ENCODE results near the gene FAM120C.

The FAM120C gene

DNA sequence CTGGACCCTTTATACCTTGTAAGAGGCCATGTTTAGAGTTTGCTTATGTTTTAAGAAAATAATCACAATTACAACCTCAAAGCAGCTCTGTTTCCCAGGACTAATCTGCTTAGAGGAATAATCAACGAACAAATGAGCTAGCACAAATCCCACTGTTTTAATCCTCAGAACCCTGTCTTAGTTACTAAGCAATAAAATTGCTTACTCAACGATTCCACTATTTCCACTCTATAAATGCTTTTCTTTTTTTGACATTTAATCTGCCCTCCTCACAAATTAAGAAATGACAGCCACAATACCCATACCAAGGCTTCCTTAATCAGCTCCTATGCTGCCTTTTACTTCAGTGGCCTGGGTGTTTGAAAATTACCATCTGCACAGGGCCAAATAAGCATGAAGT lies 48.8 kb downstream of the FAM120C start:
- DNase-seq, result no peak

DNA sequence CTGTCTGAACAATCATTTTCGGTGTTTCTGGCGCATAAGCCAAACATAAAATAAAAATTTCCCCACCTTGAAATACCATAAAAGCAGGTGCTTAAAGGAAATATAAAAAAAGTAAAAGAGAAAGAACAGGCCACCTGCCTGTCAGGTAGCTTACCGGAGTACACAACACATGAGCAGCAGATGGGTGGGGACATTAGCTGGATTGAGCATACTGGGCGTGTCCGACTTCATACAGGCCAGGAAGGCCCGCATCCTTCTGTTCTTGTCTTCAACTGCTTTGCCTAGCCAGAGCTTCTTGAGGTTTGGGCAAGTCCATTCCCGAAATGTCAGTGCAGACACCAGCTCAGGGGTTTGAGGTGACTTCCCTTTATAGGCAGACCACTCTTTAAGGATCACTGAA lies 66.7 kb downstream of the FAM120C start:
- no peak for DNase-seq

- DNase-seq, result peak; percentile 50
Measured at GRCh38 chrX:54093571-54093970, 89.5 kb downstream of the FAM120C start.

DNA sequence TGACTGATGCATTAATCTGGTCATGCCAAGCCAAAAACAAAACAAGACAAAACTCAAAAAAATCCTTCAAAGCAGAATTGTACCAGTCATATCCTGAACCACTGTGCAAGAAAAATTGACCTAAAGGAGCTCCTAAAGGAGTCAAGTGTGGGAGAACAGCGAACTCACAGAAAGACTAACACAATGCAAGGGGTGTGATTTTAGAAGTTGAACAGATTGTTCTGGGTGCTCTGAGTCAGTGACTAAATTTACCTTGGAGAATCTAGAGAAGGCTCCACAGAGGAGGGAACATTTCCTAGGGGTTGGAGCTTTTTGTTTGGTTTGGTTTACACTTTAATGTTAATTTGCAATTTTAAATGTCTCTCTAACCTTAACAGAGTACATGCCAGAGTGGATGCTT lies 89.9 kb downstream of the FAM120C start:
- no peak for DNase-seq

GRCh38 chrX:54090880-54091279 lies 92.2 kb downstream of the FAM120C start:
- DNase-seq, result no peak

GRCh38 chrX:54089191-54089590 lies 93.9 kb downstream of the FAM120C start:
- no peak for DNase-seq

GRCh38 chrX:54087661-54088060 lies 95.4 kb downstream of the FAM120C start:
- no peak for DNase-seq

DNA sequence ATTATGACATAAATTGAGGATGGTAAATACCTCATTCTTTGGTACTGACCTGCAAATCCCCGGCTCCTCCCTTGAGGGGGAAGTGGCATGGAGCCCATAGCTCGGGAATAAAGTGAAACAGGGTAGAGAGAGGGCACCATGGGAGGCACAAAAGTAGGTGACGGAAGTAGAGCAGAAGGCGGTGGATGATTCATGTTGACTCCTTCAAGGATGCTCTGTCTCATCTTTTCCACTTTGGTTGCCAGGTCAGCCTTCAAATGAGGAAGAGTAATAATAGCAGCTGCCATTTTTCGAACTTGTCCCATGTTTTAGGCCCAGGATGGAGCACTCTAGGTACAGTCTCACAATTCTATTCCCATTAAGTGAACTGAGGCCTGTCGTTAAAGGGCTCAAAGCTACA lies 97.4 kb downstream of the FAM120C start:
- DNase-seq, result no peak

DNA sequence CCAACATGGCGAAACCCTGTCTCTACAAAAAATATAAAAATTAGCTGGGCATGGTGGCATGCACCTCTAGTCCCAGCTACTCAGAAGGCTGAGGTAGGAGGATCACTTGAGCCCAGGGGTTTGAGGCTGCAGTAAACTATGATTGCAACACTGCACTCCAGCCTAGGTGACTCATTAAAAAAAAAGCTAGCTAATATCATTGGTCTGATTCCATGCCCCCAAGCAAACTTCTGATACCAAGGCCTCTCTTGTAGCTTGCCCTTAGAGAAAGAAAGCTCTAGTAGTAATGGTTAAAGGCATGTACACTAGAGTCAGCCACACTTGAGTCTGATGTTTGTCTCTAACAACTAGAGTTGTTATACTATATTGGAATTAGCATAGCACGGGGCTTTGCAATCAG lies 106.2 kb downstream of the FAM120C start:
- DNase-seq, result peak; percentile 49

- DNase-seq, result no peak
Measured at GRCh38 chrX:54074826-54075225, 108.2 kb downstream of the FAM120C start.

GRCh38 chrX:54067766-54068165 lies 115.3 kb downstream of the FAM120C start:
- DNase-seq, result no peak

DNA sequence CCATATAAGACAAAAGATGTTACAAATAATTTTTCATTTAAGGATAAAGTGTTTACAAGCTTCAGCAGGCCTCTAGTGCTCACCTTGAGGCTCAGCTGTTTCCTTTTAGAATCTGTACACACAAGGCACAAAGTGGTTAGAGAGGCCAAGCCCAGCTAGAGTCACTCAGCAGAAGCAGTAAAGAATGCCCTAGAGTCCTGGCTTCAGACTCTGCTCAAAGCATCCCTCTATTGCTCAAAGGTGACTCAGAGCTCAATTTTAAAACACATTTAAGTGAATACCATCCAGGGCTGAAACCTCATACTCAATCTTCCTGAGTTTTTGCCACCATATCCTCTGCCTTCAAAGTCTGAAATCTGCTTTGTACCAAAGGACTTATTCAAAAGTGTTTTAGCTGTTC lies 116.2 kb downstream of the FAM120C start:
- peak; percentile 36 for DNase-seq

DNA sequence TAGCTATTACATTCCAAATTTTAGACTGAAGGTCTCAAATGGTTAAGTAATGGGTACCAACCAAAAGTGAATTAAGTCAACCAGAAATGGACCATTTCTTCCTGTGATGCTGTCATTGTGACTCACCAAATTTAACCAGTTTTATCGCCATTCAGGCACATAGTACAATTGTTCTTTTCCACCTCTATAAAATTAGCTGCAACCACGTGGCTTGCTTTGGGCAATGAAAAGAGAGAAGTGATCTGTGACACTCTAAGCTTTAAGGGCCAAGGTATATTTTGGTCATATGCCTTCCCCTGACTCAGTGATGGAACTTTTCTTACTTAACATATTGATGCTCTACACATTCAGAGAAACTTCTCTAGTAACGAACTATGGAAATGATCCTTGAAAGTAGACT lies 118.5 kb downstream of the FAM120C start:
- DNase-seq, result no peak

DNA sequence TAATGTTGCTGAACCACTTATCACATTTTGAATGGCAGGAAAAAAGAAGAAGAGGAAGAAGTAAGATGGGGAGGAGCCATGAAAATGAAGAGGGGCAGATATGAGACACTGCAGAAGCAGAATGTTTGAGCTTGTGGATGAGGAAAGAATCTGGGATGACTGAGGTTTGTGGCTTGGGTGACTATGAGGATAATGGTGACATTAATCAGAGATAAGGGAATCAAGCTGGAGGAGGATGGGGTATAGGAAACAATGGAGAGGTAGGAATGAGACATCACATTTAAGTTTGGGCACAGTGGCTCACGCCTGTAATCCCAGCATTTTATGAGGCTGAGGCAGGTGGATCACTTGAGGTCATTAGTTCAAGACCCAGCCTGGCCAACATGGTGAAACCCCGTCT lies 119.7 kb downstream of the FAM120C start:
- no peak for DNase-seq

GRCh38 chrX:54049801-54050200 lies 133.3 kb downstream of the FAM120C start:
- no peak for DNase-seq

- no peak for DNase-seq
Measured at GRCh38 chrX:54048412-54048811, 134.6 kb downstream of the FAM120C start.

- DNase-seq, result no peak
Measured at GRCh38 chrX:54045563-54046228, 137.4 kb downstream of the FAM120C start.

DNA sequence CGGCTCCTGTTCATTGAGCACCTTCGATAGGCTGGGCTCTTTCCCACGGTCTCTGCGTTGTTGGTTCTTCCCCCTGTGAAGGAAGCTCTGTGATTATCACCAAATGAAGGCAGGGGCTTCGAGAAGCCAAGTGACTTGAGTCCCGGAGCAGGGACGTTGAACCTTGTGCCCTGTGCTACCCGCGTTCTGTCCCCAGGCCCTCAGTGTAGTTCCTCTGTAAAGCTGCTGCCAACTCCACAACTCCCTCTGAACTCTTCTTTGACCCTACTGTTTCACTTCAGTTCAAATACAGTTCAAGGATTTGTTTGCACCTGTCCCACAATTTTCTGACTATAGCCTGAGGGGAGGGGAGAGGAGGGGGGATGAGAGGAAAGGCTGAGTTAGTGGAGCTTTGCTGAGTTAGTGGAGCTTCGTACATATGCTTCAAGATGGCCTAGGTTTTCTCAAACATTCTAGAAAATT lies 138.1 kb downstream of the FAM120C start:
- DNase-seq, result no peak

DNA sequence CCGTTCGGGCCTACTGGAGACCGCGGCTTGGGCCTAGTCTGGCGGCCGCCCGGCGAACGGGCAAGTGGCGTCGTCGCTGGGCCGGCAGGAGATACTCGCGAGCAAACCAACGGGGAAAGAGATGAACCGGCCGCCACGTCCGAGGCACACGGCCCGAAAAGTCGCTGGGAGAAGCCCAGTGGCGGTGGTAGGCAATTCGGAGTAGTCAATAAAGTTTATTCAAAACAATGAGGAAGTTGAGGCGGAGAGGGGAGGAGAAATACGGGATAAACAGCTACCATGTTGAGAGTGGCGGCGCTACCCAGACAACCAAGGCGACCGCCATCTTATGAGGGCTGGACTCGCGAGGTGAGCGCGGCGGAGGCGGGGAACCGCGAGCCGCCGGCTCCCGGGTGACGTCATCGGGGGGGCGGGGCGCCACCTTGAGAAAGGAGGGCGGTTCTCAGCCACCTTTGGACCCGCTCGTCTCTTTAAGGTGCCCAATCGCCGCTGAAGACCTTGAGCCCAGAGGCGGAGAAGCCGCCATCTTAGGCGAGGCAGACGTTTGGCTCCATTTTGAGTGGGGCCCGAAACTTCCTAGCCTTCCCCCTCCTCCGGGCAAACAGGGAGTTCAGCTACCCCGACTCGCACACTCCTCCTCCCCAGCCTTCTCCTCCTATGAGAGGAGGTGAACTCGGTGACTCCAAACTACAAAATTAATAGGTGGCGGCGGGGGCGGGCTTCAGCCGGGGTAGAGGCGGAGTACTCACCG lies 138.8 kb downstream of the FAM120C start, which contains the start of gene PHF8:
Gene PHF8, minus strand, starts transcription at position 348 of the 751 bp plus-strand sequence. CDS start 1,745 bp downstream, outside the sequence.
- peak; percentile 95 for DNase-seq

GRCh38 chrX:54043541-54044125 lies 139.4 kb downstream of the FAM120C start:
- no peak for DNase-seq

- DNase-seq, result no peak
Measured at GRCh38 chrX:54043056-54043455, 140.0 kb downstream of the FAM120C start.

DNA sequence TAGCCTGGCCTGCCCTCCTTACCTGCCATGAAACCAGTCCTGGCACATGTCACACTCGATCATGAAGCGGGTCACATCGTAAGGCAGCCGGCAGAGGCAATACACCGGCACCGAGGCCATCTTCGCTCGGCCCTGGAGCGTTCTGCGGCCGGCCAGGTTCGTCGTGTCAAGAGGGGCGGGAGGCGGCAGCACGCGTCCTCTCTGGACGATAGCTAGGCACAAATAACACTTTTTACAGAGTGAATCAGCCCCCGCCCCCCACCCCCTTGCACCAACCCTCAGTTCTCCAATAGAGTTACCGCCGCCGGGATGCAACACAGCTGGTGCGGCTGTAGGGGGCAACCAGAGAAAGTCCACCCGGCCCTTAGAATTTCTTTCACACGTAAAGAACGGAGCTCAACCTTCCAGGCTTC lies 140.4 kb downstream of the FAM120C start:
- DNase-seq, result peak; percentile 76

DNA sequence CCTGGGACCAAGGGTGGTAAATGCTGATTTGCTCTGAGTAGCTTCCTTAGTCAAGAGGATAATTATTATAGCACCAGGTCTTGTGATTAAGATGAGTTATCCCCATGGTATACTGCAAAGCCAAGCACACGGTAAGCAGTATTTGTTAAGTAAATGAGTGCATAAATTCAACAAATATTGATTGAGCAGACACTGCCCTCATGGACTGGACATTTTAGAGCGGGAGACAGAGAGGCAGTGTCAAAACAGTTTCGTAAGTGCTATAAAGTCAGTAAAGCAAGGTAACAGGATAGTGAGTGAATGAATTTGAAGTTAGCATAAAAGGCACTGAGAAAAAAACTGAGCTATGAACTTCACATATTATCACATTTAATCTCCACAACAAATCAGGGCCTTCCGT lies 152.7 kb downstream of the FAM120C start:
- DNase-seq, result no peak

- no peak for DNase-seq
Measured at GRCh38 chrX:54029529-54030143, 153.4 kb downstream of the FAM120C start.
